Measurements from ENCODE around the gene PHF21B.

The PHF21B gene

GRCh38 chr22:44890416-44891292, 119.2 kb downstream of the PHF21B start:
- DNase-seq = no peak

- no peak for DNase-seq
Measured at GRCh38 chr22:44889255-44889878, 120.4 kb downstream of the PHF21B start.

GRCh38 chr22:44888491-44889254, 121.1 kb downstream of the PHF21B start:
- no peak for DNase-seq

GRCh38 chr22:44887941-44888366, 121.9 kb downstream of the PHF21B start:
- DNase-seq = no peak

GRCh38 chr22:44885806-44886360, 123.9 kb downstream of the PHF21B start:
- DNase-seq = no peak

- DNase-seq = no peak
Measured at GRCh38 chr22:44884968-44885805, 124.6 kb downstream of the PHF21B start.

GRCh38 chr22:44884562-44884961, 125.2 kb downstream of the PHF21B start:
- DNase-seq = no peak

- DNase-seq = no peak
Measured at GRCh38 chr22:44883011-44883421, 126.8 kb downstream of the PHF21B start.

- no peak for DNase-seq
Measured at GRCh38 chr22:44882226-44882905, 127.4 kb downstream of the PHF21B start.

- DNase-seq = no peak
Measured at GRCh38 chr22:44881624-44882023, 128.2 kb downstream of the PHF21B start.

- no peak for DNase-seq
Measured at GRCh38 chr22:44880610-44881290, 129.1 kb downstream of the PHF21B start.

GRCh38 chr22:44879301-44879680, 130.5 kb downstream of the PHF21B start:
- DNase-seq = no peak

- DNase-seq = no peak
Measured at GRCh38 chr22:44878483-44879300, 131.1 kb downstream of the PHF21B start.

GRCh38 chr22:44876921-44877320, 132.9 kb downstream of the PHF21B start:
- DNase-seq = no peak

GRCh38 chr22:44871782-44872181, 138.0 kb downstream of the PHF21B start:
- no peak for DNase-seq

GRCh38 chr22:44870021-44870420, 139.8 kb downstream of the PHF21B start:
- DNase-seq = peak; percentile 38

- no peak for DNase-seq
Measured at GRCh38 chr22:44869196-44869595, 140.6 kb downstream of the PHF21B start.

GRCh38 chr22:44865193-44866057, 144.4 kb downstream of the PHF21B start:
- no peak for DNase-seq
